Spleen (tissue), 11 donors: ENCODE data around the gene TEX51. TPM values are rescaled to one million over a fixed set of nuclear protein-coding genes. Genes with fewer than 3 reads are reported as not detected.

Experiments
- DNase-seq: peaks from one replicate; pipeline ENCODE4 v3.0.0-alpha.2; 2020
- H3K27ac ChIP-seq, 8 donors: fragments of 200-600 bp; sonication (generic) in 7 of 8; 1 replicate in 4 of 8; 2 replicates in 4 of 8; pipeline versions ENCODE4 v1.5.0 to v1.8.0; 2016 to 2021; ENCODE audit warnings: inconsistent platforms in 4 of 8, mild to moderate bottlenecking in 4 of 8, moderate library complexity in 1 of 8
- H3K27me3 ChIP-seq, 7 donors: fragments of 200-600 bp; sonication (generic) in 6 of 7; replicated peaks in 1 of 7; 1 replicate in 4 of 7; 2 replicates in 3 of 7; pipeline versions ENCODE4 v1.5.0 to v1.8.0; 2016 to 2021; ENCODE audit warnings: inconsistent platforms in 3 of 7, mild to moderate bottlenecking in 1 of 7
- H3K36me3 ChIP-seq, 6 donors: fragments of 200-600 bp; sonication (generic) in 5 of 6; 1 replicate in 4 of 6; 2 replicates in 2 of 6; pipeline versions ENCODE4 v1.5.0 to v1.8.0; 2016 to 2021; ENCODE audit warnings: inconsistent platforms in 2 of 6
- H3K4me1 ChIP-seq, 6 donors: fragments of 200-600 bp; sonication (generic) in 5 of 6; 1 replicate in 3 of 6; 2 replicates in 3 of 6; pipeline versions ENCODE4 v1.5.0 to v1.8.0; 2016 to 2021; ENCODE audit warnings: inconsistent platforms in 3 of 6
- H3K4me3 ChIP-seq, 8 donors: fragments of 200-600 bp; sonication (generic) in 7 of 8; 1 replicate in 4 of 8; 2 replicates in 4 of 8; pipeline versions ENCODE4 v1.5.0 to v1.8.0; 2016 to 2021; ENCODE audit warnings: inconsistent platforms in 4 of 8, mild to moderate bottlenecking in 4 of 8, moderate library complexity in 2 of 8
- H3K9me3 ChIP-seq, 8 donors: fragments of 200-600 bp; sonication (generic) in 7 of 8; 1 replicate in 4 of 8; 2 replicates in 4 of 8; pipeline versions ENCODE4 v1.5.0 to v1.8.0; 2016 to 2021; ENCODE audit warnings: inconsistent platforms in 4 of 8
- CTCF ChIP-seq, 11 experiments: fragments of 200-600 bp in 7 of 11; fragments of 450-650 bp in 4 of 11; sonication (generic) in 4 of 11; IDR thresholded peaks in 8 of 11; conservative IDR thresholded peaks in 3 of 11; 1 replicate in 7 of 11; 2 replicates in 4 of 11; pipeline versions ENCODE4 v1.4.0 to v1.8.0; 2016 to 2021; ENCODE audit warnings: antibody characterized with exemption in 11 of 11, inconsistent platforms in 4 of 11, mild to moderate bottlenecking in 1 of 11
- POLR2A ChIP-seq, 3 donors: fragments of 450-650 bp; IDR thresholded peaks; one replicate each; pipeline ENCODE4 v1.5.1; 2017; ENCODE audit warnings: antibody characterized with exemption in 3 of 3, mild to moderate bottlenecking in 1 of 3
- POLR2AphosphoS5 ChIP-seq, 3 donors: sonication (generic); formaldehyde crosslinking; IDR thresholded peaks; one replicate each; pipeline ENCODE4 v1.5.1; 2017; ENCODE audit warnings: antibody characterized with exemption in 3 of 3
- WGBS, 5 donors: extraction: QIAGEN DNeasy Blood & Tissue Kit in 3 of 5; methylation state at CpG; one replicate each; pipeline versions ENCODE4 v1.1.5 to v1.1.7; 2013 to 2018; 5-methylcytosine and 5-hydroxymethylcytosine counted together
- intact Hi-C: fragments of 100-400 bp; cut with DNase I; formaldehyde crosslinking; loops from one replicate; pipeline ENCODE4 v1.15.0; 2023; ENCODE audit warnings: low total_unique reads
- polyA plus RNA-seq, 3 donors: library from polyadenylated mRNA; stranded (reverse); fragments of 200-250 nt; gene quantifications; one replicate each; pipeline ENCODE4 v1.2.1, GENCODE V29; 2013
- total RNA-seq, 7 donors: library from RNA; depleted of rRNA in 3 of 7; stranded (reverse); fragments of >200 nt in 3 of 7; fragmentation: NEBNext Ultra II Directional in 4 of 7; extraction: Animal tissue kit (Norgen Biotek cat#: 25700) in 4 of 7; gene quantifications; one replicate each; pipeline versions ENCODE4 v1.1.0 to v1.2.1, GENCODE V29; 2016 to 2021
- donor health status: healthy with polysubstance abuse.
- donor health status: DM: no; HTN: no; CAD: no; lungs with moderate emphysema.
- donor health status: DM: no; HTN: no; CAD: no.
- donor health status: Bipolar disorder and iron deficiency.
- donor health status: healthy.
- donor health status: DM: no; HTN: no; CAD: no.
- donor health status: DM: yes; HTN: yes; CAD: no.

The TEX51 gene
- total and polyA plus RNA-seq, 10 donors: not detected

GRCh38 chr2:126949775-126950174 is 51.1 kb downstream of the TEX51 start:
- Histone ChIP-seq H3K4me1 (no peaks in the 10 kb centered on the region), H3K9me3 (peaks cover 0 to 9% (median 0%) of the 10 kb centered on the region in 8 donors), H3K4me3 (no peak overlapping the region), H3K27ac (no peak overlapping the region), H3K36me3 (no peaks in the 10 kb centered on the region), H3K27me3 (peaks cover 0 to 20% (median 0%) of the 10 kb centered on the region in 7 donors)
- intact Hi-C loops: no loop called here
- no peak for TF ChIP-seq CTCF (IDR thresholded peaks at IDR 0.05 in 8 of 11, conservative IDR thresholded peaks at IDR 0.05 in 3 of 11)
- TF ChIP-seq POLR2A (IDR thresholded peaks at IDR 0.05): no peak
- TF ChIP-seq POLR2AphosphoS5 (IDR thresholded peaks at IDR 0.05): no peak
- DNase-seq: no peak
- WGBS, 5 donors: 76 to 94% (median 88%) methylated on average over 9 of the region's 9 CpGs

- Histone ChIP-seq H3K4me1 (no peaks in the 10 kb centered on the region), H3K27me3 (peaks cover 0 to 20% (median 0%) of the 10 kb centered on the region in 7 donors), H3K9me3 (peaks cover 0 to 9% (median 0%) of the 10 kb centered on the region in 8 donors), H3K4me3 (no peak overlapping the region), H3K36me3 (no peaks in the 10 kb centered on the region), H3K27ac (no peak overlapping the region)
- TF ChIP-seq POLR2A (IDR thresholded peaks at IDR 0.05) (no peak), POLR2AphosphoS5 (IDR thresholded peaks at IDR 0.05) (no peak), CTCF (IDR thresholded peaks at IDR 0.05 in 8 of 11, conservative IDR thresholded peaks at IDR 0.05 in 3 of 11) (no peak)
- intact Hi-C loops: no loop called here
- WGBS, 5 donors: 73 to 83% (median 80%) methylated on average over 3 of the region's 3 CpGs
- DNase-seq: no peak
Observed at GRCh38 chr2:126950504-126950903, 51.8 kb downstream of the TEX51 start.

Other genes with a start within 250 kb of the TEX51 start
- gene GYPC, start 242.7 kb upstream of the TEX51 start, total RNA-seq: 100 to 1,000 TPM in 5 of 7 donors, 10 to 100 TPM in 2; 86.6 to 193 (median 138) TPM
- 100 to 1,000 TPM; 187 to 202 (median 201) TPM for gene GYPC, start 242.7 kb upstream of the TEX51 start, polyA plus RNA-seq
- gene BIN1, start 208.3 kb downstream of the TEX51 start, total RNA-seq: 100 to 1,000 TPM in 2 of 7 donors, 10 to 100 TPM in 5; 60.0 to 123 (median 68.8) TPM
- gene BIN1, start 208.3 kb downstream of the TEX51 start, polyA plus RNA-seq: 100 to 1,000 TPM in 1 of 3 donors, 10 to 100 TPM in 2; 57.2 to 106 (median 71.9) TPM